Measurements from ENCODE around the gene REEP1.
"Not testable (repeated sequence)": the region's sequence is repeated elsewhere in the genome, so short reads cannot be mapped to it uniquely, and the experiment has no call there.

REEP1 gene

DNA sequence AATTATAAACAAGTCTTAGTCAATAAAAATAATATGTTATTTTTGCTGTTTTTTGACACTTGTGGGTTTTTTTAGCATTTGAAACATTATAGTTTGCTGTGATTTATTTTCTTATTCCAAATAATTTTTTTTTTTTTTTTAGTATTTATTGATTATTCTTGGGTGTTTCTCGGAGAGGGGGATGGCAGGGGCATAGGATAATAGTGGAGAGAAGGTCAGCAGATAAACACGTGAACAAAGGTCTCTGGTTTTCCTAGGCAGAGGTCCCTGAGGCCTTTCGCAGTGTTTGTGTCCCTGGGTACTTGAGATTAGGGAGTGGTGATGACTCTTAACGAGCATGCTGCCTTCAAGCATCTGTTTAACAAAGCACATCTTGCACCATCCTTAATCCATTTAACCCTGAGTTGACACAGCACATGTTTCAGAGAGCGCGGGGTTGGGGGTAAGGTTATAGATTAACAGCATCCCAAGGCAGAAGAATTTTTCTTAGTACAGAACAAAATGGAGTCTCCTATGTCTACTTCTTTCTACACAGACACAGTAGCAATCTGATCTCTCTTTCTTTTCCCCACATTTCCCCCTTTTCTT, 8.5 kb upstream of the REEP1 start:
- not testable (repeated sequence) for DNase-seq

DNA sequence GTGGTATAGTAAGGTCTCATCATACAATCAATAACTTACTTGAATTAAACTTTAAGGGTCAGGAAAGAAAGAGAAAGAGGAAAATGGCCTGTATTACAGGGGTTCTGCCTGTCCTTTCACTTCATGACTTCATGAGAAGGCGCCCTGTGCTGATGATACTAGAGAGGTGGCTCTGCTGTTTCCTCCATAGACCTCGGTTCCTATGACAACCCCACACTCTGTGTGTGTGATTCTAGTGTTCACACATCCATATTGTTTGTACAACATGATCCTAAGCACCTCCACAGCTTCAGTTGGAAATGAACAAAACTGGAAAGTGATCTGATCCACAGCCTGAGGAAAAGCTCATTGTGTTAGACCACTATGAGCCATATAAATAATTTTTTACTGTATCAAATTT, 7.0 kb upstream of the REEP1 start:
- no peak for DNase-seq

DNA sequence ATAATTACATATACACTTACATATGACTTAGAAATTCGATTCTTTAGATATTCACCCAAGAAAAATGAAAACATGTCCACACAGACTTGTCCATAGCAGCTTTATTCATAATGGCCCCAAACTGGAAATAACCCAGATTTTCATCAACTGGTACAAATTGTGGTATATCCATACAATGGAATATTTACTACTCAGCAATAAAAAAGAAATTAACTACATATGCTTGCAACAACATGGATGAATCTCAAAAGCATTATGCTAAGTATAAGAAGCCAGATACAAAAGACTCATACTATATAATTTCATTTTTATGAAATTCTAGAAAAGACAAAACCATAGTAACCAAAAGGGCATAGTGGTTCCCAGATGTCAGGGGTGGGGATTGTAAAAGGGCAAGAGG, 5.1 kb upstream of the REEP1 start:
- no peak for DNase-seq

DNA sequence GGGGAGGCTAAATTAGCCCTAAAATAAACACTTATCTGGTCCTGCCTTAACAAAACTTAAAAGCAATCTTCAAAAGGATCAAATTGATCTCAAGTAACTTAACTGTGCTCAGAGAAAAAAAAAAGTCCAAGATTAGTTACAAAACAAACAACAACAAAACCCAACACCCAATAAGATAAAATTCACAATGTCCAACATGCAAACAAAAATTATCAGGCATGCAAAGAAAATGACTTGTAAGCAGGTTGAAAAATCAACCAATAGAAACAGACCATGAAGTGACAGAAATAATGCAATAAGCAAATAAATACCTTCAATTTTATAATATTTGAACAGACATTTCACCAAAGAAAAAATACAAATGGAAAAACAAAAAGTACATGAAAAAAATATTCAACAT, 4.0 kb upstream of the REEP1 start:
- DNase-seq: no peak

DNA sequence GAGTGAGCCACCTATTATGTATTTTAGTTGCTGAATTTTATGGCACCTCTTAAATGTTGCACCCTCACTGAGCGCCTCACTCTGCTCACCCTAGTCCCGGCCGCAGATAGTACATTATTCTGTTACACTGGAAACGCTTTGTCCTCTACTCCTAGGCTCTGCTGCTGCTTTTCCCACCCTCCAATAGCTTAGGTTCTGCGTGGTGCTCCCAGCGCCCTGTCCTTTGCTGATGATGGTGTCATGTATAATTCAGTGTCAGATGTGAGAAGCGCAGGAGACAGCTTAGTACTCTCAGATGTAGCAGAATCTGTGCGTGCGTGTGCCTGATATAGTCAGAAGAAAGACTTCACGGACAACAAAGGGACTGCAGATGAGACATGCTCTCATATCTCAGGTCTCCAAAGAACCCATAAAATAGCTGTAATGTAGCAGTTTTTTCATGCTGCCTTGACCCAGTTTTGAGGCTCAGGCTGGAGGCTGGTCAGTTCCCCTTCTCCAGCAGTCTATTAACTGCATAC, 1.4 kb upstream of the REEP1 start:
- no peak for DNase-seq

DNA sequence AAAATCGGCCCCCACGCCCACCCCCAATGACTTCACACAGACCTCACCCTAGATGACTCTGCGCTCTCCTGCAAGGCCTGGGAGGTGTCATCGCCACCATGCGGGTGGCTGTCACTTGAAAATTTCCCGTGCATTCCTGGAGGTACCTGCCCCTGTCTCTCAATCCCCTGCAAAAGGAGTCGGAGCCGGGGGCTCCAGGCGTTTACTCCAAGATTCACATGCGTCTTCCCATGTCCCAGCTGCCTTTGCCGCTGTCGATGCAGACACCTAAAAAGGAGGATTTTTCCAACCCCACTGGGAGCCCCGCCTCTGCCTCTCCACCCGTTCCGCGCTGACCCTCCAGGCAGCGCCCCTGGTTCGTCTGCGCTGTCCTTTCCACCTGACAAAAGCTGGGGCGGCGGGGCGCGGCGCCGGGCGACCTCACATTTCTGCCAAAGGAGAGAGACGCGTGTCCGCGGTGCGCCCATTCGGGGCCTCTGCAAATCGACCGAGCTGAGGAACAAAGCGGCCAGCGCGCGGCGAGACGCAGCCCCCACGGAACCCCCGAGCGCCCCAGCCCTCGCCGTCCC, 667 bp downstream of the REEP1 start:
- no peak for DNase-seq

DNA sequence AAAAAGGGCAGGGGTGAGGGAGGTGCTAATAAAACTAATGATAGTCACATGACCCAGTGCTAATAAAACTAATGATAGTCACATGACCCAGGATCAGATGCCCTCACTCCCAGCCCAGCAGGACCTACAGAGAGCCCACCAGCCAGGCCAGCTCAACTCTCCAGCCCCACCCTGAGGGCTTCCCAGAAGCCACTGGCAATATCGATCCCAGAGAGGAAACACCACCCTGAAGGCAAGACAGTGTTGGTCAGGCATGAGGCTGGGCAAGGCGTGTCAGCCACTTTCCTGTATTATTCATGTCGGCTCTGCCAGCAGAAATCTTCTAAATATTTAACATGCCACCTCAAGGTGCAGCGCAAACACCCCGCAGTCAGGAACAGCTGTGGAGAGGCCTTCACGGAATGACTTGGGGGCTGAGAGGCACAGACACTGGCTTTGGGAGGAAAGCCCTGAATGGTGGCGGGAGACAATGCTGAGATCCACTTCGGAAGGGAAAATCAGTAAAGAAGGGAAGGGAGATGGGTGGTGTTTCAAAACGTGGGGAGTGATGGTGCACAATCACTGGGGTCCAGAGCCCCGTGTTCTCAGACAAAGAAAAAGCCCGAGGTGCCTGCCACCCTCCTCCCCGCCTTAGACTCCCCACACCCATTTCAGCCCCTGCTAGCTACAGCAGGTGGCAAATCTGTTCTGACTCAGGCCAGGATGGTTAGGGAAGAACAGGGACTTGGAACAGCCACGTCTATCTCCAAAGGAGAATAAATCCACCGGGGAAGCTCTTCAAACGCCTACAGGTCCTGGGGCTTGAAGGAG, 1.4 kb downstream of the REEP1 start:
- DNase-seq: no peak

DNA sequence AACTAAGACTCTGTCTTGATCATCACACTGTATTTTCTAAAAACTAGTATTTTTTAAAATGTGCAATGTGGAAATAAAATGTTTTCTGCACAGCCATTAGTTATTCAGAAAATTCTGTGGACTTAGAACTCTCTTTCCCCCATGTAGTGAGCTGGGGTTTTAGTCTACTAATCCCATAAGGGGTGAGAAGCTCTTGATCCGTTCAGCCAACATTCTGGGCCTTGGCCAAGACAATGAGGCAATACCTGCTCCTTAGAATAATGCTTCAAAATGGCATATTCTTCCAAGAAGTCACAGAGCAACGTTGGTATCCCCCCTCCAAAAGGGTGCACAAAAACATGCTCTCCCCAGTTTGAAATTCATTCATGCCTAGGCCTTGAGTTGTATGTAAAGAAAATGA, 4.0 kb downstream of the REEP1 start:
- DNase-seq: no peak

DNA sequence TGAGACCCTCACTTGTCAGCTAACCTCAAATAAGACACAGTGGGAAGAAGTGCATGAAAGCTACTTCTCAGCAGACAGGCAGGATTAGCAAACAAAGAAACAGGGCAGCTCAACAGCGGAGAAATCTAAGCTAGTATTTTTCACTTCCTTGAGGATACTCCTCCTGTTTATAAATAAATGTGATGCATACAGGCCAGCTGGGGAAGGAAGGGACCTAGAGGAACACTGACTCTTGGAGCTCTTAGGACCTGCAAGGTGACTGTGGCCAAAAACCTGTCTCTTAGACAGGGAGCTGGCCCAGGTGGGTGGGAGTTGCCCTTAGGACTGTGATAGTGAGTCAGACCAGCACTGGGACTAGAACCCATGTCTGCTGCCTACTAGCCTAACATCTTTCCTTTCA, 4.8 kb downstream of the REEP1 start:
- no peak for DNase-seq

DNA sequence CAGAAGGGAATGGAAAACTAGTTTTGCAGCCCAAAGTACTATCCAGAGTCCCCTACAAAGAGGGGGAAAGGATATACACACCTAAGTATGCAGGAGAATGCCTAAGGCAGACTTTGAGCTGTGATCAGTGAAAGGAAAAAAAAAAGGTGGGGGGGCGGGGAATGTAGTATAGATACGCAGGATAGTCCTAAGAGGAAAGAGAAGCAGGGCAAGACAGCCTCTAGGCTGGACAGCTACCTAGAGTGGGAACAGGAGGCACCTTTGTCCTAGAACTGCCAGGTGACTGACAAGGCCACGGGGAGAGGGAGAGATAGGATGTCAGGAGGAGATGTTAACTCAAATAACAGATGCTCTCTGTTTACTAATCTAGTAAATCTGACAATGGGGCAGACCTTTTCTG, 6.0 kb downstream of the REEP1 start:
- no peak for DNase-seq

DNA sequence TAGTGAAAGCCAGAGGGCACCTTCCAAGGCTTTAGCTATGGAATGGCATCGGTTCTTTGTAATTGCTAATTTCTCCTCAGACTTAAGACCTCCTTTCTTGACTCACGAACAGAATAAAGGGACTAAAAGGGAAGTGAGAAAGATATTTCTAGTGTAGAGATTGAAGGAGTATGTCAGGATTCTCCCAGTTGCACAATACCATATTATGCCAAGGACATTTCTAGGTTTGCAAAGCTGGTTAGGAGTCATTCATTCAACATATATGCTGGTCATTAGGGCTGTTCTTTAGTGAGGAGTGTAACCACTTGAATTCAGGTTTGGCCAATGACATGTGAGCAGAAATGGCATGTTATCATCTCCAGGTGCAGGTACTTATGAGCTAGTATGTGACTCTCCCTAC, 7.4 kb downstream of the REEP1 start:
- no peak for DNase-seq

DNA sequence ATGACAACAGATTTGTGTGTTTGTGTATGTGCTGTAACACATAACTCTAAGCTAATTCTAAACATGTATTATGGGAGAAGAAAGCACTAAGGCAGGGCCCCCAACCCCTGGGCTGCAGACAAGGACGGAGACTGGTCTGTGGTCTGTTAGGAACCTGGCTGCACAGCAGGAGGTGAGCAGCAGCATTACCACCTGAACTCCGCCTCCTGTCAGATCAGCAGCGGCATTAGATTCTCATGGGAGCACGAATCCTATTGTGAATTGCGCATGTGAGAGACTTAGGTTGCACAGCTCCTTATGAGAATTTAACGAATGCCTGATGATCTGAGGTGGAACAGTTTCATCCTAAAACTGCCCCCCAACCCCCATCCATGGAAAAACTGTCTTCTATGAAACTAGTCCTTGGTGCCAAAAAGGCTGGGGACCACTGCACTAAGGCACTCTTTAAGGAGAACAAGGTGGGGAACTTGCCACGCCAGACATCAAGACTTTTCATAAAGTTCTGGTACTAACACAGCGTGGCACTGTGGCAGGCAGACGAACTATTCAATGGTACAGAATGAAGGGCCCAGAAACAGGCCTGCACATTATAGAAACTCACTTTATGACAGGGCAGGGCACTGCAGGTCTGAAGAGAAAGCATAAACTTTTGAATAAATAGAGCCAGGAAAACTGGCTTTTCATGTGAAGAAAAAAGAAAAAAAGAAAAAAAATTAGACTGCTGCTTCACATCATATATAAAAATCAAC, 14.0 kb downstream of the REEP1 start:
- DNase-seq: no peak

DNA sequence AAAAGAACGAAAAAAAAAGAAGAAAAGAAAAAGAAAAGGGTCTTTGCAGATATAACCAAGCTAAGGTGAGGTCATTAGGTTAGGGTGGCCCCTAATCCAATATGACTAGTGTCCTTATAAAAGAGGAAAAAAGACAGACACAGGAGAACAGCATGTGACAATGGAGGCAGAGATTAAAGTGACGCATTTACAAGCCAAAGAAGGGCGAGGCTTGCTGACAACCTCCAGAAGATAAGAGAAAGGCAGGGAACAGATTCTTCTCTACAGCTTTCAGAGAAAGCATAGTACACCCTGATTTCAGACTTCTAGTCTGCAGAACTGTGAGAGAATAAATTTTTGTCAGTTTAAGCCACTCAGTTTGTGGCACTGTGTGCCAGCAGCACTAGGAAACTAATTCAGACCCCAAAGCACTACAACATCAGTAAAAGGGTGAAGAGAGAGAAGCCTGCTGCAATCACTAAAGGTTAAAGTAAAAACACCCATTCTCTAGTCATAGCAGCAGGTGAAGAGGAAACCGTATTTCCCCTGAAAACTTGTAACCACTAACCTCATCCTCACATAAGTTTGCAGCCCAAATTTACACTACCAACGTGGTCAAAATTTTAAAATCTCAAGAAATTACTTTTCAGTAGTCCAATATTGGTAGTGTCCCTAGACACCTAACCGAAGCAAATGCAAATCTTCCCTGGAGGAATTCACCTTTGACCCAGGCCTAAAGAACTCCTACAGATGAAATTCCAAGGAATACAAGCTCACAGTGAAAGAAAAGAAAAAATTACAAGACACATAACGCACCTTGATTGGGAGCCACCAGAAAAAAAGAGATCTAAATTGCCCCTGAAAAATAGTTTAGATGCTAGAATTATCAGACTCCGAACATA, 17.5 kb downstream of the REEP1 start:
- DNase-seq: no peak

DNA sequence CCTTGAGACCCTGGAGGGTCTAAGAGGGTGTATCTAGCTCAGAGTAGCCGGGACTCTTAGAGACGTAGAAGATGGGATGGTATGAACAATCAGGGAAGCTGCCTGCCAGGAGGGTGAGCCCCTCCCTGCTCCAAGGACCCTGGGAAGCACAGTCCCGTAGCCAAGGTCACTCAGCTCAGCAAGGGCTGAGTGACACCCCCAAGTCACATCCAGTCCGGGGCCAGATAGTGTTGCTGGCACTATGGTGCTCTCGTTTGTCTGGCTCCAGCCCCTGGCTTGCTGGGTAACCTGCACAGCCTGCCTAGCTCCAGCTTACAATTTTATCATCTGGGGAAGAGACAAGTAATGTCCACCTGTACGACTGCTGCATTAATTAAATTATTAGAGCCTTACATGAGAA, 22.3 kb downstream of the REEP1 start:
- DNase-seq: no peak

DNA sequence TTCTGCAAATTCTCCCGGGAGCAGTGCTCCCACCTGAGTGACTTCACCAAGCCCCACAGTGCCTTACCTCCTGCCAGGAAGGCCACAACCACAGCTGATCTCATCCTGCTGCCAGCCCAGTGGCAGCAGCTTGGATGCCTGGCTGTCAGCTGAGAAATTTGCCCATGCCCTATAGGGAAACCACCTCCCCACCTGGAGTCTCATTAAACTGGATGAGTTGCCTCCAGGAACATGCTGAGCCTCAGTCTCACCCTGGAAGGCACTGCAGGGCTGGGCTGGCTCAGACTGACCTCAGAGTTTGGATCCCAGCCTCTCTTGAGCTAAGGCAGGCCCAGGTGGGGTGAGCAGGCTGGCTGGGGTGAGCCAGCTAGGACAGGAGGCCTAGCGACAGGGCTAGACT, 23.3 kb downstream of the REEP1 start:
- no peak for DNase-seq

DNA sequence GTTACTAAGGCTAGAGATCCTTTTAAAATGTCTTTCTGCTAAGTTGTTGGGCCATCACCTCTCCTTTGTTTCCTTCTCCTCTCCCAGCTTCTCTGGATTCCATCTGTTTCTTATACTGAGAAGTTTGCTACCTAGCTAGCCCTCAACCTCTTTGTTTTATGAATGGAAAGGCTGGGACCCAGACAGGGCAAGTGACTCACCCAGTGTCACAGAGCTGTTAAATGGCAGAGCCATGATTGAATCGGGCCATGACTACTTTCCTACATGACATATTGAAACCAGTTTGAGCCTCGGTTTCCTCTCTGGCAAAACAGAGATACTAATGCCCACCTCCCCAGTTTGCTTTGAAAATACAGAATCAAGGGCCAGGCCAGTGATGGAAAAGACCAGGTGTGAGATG, 24.1 kb downstream of the REEP1 start:
- no peak for DNase-seq

DNA sequence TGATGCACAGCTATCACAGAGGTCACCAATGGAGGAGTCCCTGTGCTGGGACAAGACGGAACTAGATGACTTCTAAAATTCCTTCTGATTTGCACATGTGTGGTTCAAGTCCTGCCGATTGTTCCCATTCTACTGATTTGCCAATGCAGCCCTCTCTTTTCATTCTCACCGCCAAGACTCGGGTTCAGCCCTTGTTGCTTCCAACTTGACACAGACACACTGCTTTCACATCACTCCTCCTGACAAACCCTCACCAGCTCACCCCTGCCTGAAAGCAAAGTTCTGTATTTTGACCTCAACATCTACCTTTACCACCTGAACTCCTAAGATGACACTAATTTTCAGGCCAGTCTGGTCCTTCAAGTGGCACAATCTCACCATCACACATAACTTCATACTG, 25.5 kb downstream of the REEP1 start:
- no peak for DNase-seq

DNA sequence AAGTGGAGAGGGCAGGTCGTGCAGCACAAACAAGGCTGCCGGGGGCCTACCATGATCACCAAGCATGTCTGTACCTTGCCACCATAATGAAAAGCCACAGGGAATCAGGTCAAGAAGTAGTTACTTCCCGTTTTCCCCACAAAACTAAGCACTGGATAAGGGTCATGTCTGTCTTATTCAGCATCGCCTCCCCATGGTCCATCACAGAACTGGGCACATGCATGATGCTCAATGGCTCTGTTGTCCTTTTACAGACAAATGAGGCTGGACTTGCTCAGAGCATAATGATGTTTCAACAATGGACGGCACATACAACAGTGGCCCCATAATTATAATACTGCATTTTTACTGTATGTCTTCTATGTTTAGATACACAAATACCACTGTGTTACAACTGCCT, 27.5 kb downstream of the REEP1 start:
- DNase-seq: no peak

DNA sequence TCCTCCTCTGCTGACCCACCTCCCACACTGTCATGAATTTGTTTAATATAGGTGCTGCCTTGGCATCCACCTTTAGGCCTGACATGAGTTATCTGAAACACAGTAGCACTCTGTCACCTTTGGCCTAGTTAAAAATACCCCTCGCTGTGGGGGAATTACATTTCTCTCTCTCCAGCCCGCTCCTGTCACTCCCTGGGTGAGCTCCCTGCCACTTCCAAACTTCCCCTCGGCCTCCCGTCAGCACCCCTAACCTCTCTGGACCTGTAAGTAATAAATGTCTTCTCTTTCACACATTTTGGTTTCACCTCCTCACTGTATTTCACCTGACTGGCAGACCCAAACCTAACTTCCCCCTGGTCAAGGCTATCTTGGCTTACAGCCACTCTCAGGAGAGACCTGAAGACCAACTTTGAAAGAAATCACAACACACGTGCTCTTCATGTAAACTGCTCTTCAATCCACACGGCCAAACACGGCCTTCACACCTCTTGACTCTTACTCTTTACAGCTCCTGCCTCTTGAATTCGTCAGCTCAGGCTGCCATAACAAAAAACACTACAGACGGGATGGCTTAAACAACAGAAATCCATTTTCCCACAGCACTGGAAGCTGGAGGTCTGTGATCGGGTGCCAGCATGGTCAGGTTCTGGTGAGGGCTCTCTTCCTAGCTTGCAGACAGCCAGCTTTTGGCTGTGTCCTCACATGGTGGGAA, 28.3 kb downstream of the REEP1 start:
- DNase-seq: no peak

DNA sequence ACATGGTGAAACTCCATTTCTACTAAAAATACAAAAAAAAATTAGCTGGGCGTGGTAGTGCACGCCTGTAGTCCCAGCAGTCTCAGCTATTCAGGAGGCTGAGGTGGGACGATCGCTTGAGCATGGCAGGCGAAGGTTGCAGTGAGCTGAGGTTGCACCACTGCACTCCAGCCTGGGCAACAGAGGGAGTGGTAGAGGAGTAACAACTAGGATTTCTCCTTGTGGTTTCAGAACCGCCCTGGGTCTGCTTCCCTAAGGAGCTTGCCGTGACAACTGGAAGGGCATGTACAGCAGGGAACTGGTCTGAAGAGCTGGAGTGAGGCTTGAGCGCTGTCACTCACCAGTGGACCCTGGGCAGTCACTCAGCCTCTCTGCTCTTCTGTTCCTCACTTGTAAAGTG, 29.1 kb downstream of the REEP1 start:
- no peak for DNase-seq

DNA sequence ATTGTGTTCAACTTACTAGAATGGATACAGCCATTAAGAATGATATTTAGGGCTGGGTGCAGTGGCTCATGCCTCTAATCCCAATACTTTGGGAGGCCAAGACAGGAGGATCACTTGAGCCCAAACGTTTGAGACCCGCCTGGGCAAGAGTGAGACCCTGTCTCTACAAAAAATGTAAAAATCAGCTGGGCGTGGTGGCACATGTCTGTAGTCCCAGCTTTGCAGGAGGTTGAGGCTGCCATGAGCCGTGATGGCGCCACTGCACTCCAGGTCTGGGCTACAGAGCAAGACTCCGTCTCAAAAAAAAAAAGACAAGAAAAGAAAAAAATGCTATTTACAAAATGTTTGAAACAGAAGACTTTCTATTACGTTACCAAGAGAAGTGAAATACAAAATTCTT, 30.0 kb downstream of the REEP1 start:
- no peak for DNase-seq

DNA sequence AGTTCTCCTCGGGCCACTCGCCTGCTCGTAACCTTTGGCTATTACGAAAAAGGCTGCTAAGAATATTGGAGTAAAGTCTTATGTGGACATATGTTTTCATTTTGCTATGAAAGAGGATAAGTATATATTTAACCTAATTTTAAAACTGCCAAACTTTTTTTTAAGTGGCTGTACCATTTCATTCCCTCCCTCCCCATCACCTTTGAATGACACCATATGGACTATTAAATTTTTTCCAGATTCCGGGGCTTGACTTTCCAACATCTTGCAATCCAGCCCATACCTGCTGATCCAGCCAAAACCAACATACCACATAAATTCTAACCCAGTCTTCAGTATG, 31.5 kb downstream of the REEP1 start:
- DNase-seq: no peak

Data from kidney glomerular epithelial cell (primary cell).